ENCODE data around the gene TAOK1. TPM values are rescaled to one million over a fixed set of nuclear protein-coding genes. Genes with fewer than 3 reads are reported as not detected.

Gene TAOK1
- total and polyA plus RNA-seq, 9 of the 15 experiments (the other 6 are each of a cell fraction or from before 2014, with no cell fraction given), result 3.2 to 33.1 (median 16.5) TPM

DNA sequence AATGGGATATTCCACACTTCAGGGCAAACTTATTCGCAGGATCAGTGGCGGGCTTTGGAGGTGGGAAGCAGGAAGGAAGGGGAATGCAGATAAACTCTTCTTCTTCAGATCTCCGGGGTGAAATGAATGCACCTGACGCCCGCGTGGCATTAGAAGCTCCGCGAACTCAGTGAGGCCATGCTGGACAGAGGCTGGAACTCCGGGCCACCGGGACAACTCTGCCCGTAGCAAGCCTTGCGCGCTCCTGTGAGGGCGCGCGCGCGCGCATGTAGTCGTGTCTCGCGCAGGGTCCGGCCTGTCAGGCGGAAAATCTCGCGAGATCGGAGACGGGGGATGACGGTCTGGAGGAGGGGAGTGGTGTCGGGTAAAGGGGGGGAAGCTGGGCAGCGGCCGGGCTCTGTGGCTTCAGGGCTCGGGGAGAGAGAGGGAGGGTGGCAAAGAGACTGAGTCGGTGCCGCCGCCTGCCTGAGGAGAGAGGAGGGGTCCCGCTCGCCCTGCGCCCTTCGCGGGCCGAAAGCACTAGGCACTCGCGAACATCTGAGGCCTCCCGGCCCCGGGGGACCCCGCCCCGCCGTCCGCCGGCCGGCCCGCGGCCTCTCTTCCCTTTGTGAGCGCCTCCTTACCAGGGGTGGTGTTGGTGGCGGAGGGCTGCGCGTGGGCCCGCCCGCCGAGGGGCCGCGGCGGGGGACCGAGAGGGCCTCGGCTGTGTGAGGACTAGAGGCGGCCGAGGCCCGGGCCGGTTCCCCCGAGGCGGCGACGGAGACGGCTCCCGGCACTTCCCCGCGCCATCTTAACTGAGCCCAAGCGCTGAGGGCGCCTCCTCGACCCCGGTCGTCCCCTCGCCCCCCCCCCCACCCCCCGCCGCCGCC lies at the start of gene TAOK1 (continued):
- peak in 1 of 2 experiments; percentile 55; a peak in 1 of 4 replicates for TF ChIP-seq TEAD1 (CRISPR knock-in tag; IDR thresholded peaks at IDR 0.05)
- no peak for TF ChIP-seq ZBTB33 (CRISPR knock-in tag; IDR thresholded peaks at IDR 0.05)
- TF ChIP-seq ERF (CRISPR knock-in tag; IDR thresholded peaks at IDR 0.05), result 0 out of 2 replicates have a peak, but pooled peaks have one; percentile 50
- no peak for TF ChIP-seq MCM7 (IDR thresholded peaks at IDR 0.05)
- peak; percentile 84 for TF ChIP-seq RBBP5 (IDR thresholded peaks at IDR 0.05; ENCODE audit: borderline replicate concordance, insufficient read depth, low read length, poor library complexity, severe bottlenecking)
- no peak for TF ChIP-seq ZNF23 (CRISPR knock-in tag; IDR thresholded peaks at IDR 0.05)
- peak; percentile 72 for TF ChIP-seq CREB1 (IDR thresholded peaks at IDR 0.05)
- TF ChIP-seq CREB1 (CRISPR knock-in tag; IDR thresholded peaks at IDR 0.05), result peak; percentile 76
- no peak for TF ChIP-seq TCF7 (IDR thresholded peaks at IDR 0.05; ENCODE audit: borderline replicate concordance)
- peak; percentile 85 to 89 for TF ChIP-seq MNT (conservative IDR thresholded peaks at IDR 0.05)
- TF ChIP-seq MAFK (IDR thresholded peaks at IDR 0.05; ENCODE audit: low read length), result no peak
- no peak for TF ChIP-seq ZNF764 (CRISPR knock-in tag; IDR thresholded peaks at IDR 0.05; ENCODE audit: low read depth)
- TF ChIP-seq IFI16 (CRISPR knock-in tag; IDR thresholded peaks at IDR 0.05), result no peak
- peak; percentile 70 for TF ChIP-seq ZBTB9 (CRISPR knock-in tag; IDR thresholded peaks at IDR 0.05)
- TF ChIP-seq XRCC3 (IDR thresholded peaks at IDR 0.05), result no peak
- no peak for TF ChIP-seq SNIP1 (IDR thresholded peaks at IDR 0.05; ENCODE audit: low read depth)
- no peak for TF ChIP-seq CREB3 (tag; conservative IDR thresholded peaks at IDR 0.05; ENCODE audit: low read depth)
- TF ChIP-seq XRCC5 (IDR thresholded peaks at IDR 0.05; ENCODE audit: low read depth, low read length), result peak; percentile 40; the same call in 1 of the 2 replicates
- no peak for TF ChIP-seq BMI1 (IDR thresholded peaks at IDR 0.05; ENCODE audit: low read length)
- TF ChIP-seq ZBTB5 (IDR thresholded peaks at IDR 0.05), result no peak

Data from K562 (cell line).